AG04450 (cell line): ENCODE results near the gene FNBP1. TPM values are rescaled to one million over a fixed set of nuclear protein-coding genes. Genes with fewer than 3 reads are reported as not detected.
"Not testable (repeated sequence)": the region's sequence is repeated elsewhere in the genome, so short reads cannot be mapped to it uniquely, and the experiment has no call there.

Experiments
- CTCF ChIA-PET: fragments of 300-600, 350-600 bp; formaldehyde crosslinking; extraction: SDS; loops from one replicate; lab custom pipeline; 2022; ENCODE audit warnings: antibody characterized with exemption, inconsistent platforms; lab: Charles Lee
- POLR2A ChIA-PET: fragments of 350-600 bp; formaldehyde crosslinking; extraction: SDS; loops from one replicate; lab custom pipeline; 2021; ENCODE audit warnings: antibody characterized with exemption, inconsistent platforms; lab: Yijun Ruan, JAX
- DNase-seq: peaks from one replicate; pipeline ENCODE4 v3.0.0-alpha.2; 2011; ENCODE audit warnings: low read depth, low spot score
- H3K27ac ChIP-seq: one replicate; pipeline ENCODE4 v1.5.1; 2012; ENCODE audit warnings: low read depth, low read length, control low read depth
- H3K27me3 ChIP-seq: one replicate; pipeline ENCODE4 v1.6.0; 2012; ENCODE audit warnings: low read length; ENCODE audit not compliant: control insufficient read depth, insufficient read depth
- H3K4me3 ChIP-seq: 2 replicates; pipeline ENCODE4 v1.5.1; 2011; ENCODE audit warnings: mild to moderate bottlenecking, low read depth, low read length, control low read depth
- H3K9me3 ChIP-seq: 2 replicates; pipeline ENCODE4 v1.5.1; 2012; ENCODE audit warnings: low read length; ENCODE audit not compliant: control insufficient read depth, insufficient read depth
- CTCF ChIP-seq: IDR thresholded peaks from 2 replicates; pipeline ENCODE4 v1.5.1; 2011; ENCODE audit warnings: low read depth, low read length, control low read depth, inconsistent platforms
- polyA plus RNA-seq: library from polyadenylated mRNA; depleted of rRNA; stranded (reverse); fragments of >200 nt; gene quantifications from 2 replicates; pipeline ENCODE4 v1.2.3, GENCODE V29; 2011

FNBP1 gene
- polyA plus RNA-seq, 1 experiment: 22.3 TPM

- DNase-seq: no peak
- POLR2A ChIA-PET: interaction anchor here (1.6 kb wide), 1 partner anchor 67 kb away, joined by 3 read pairs; no protein-coding TSS in a partner anchor
- CTCF ChIA-PET: interaction anchor here (1.2 kb wide), 1 partner anchor 12 kb away, joined by 4 read pairs; no protein-coding TSS in a partner anchor
- no peak overlapping the region for H3K27ac ChIP-seq
- no peak for TF ChIP-seq CTCF
- no peak overlapping the region for H3K4me3 ChIP-seq
- no peaks in the 10 kb centered on the region; the same call in 1 of the 2 replicates for H3K9me3 ChIP-seq
- no peaks in the 10 kb centered on the region for H3K27me3 ChIP-seq
Measured at GRCh38 chr9:129897263-129897662, 145.7 kb downstream of the FNBP1 start.

GRCh38 chr9:129895376-129896268 is 147.4 kb downstream of the FNBP1 start:
- TF ChIP-seq CTCF: no peak
- ChIA-PET POLR2A (no interaction called here), CTCF (no interaction called here)
- Histone ChIP-seq H3K9me3 (no peaks in the 10 kb centered on the region; the same call in 1 of the 2 replicates), H3K4me3 (no peak overlapping the region), H3K27ac (no peak overlapping the region), H3K27me3 (no peaks in the 10 kb centered on the region)
- DNase-seq: no peak

GRCh38 chr9:129894120-129894823 is 148.7 kb downstream of the FNBP1 start:
- no peak for TF ChIP-seq CTCF
- no peak for DNase-seq
- ChIA-PET CTCF (interaction anchor here (0.7 kb wide), 1 partner anchor 212 kb away, joined by 3 read pairs; no protein-coding TSS in a partner anchor), POLR2A (interaction anchor here (0.6 kb wide), 2 partner anchors 33 to 34 kb away, joined by 3 to 5 read pairs; no protein-coding TSS in a partner anchor)
- Histone ChIP-seq H3K4me3 (no peak overlapping the region), H3K9me3 (no peaks in the 10 kb centered on the region; the same call in 1 of the 2 replicates), H3K27me3 (no peaks in the 10 kb centered on the region), H3K27ac (no peak overlapping the region)

GRCh38 chr9:129891569-129891968 is 151.4 kb downstream of the FNBP1 start:
- Histone ChIP-seq H3K27ac (no peak overlapping the region), H3K27me3 (no peaks in the 10 kb centered on the region), H3K4me3 (no peak overlapping the region), H3K9me3 (no peaks in the 10 kb centered on the region; the same call in 1 of the 2 replicates)
- no peak for DNase-seq
- TF ChIP-seq CTCF: no peak
- POLR2A ChIA-PET: no interaction called here
- CTCF ChIA-PET: no interaction called here

GRCh38 chr9:129890718-129891299 is 152.2 kb downstream of the FNBP1 start:
- CTCF ChIA-PET: interaction anchor here (0.6 kb wide), 1 partner anchor 149 kb away, joined by 3 read pairs; no protein-coding TSS in a partner anchor
- H3K27me3 ChIP-seq, DNase-seq, H3K9me3 ChIP-seq, POLR2A ChIA-PET, H3K4me3 ChIP-seq, H3K27ac ChIP-seq: not testable (repeated sequence)
